Measurements from ENCODE around the gene METTL26.
"Not testable (repeated sequence)": the region's sequence is repeated elsewhere in the genome, so short reads cannot be mapped to it uniquely, and the experiment has no call there.

The METTL26 gene

DNA sequence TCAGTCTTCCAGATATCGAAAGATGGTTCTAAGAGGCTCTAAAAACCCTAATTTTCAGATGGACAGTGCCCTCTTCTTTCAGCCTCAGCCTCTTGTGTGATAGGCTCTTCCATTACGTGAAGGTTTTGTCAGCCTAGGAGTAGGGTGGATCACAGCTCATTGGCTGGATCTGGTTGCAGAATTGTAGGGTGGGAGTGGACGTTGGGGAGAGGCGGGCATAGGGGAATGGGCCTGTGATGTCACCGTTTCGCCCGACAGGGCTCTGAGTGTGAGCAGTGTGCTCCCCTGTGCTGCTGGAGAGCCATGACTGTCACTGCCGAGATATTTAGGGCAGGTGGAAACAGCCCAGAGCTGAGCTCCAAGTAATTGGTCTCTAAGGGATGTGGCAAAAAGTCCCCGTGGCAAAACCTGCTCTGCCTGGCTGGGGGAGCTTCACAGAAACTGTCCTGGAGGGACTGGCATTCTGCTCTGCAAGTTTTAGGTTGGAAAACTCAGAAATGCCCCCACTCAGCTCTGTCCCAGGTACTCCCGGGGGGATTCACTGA, 11.5 kb downstream of the METTL26 start:
- DNase-seq = no peak

- DNase-seq = no peak
Observed at GRCh38 chr16:622920-623280, 13.2 kb downstream of the METTL26 start.

DNA sequence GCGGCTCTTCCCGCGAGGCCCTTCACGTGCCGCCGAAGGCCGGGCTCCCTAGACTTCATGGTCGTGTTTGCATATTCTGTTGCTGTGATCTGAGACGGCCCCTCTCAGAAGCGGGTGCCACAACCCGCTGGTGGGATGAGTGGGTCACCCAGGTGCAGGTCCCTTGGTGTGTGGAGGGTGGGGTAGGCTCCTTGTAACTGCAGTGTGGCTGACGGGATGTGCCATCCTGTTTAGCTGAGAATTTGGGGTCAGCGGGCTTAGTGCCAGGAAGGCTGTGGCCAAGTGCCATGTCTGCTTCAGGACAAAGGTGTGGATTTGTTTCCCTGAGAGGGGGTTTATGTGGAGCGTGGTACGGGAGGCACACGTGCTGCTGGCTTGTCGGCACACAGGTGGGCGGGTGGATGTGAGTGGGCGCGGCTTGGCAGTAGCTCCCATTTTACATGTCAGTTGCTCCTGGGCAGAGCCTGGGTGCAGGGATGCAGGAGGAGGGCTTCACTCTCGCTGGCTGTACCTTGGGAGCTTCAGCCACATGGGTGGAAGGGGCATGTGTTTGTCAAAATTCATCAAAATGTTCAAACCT, 14.5 kb downstream of the METTL26 start:
- DNase-seq = peak; percentile 66

- DNase-seq = no peak
Observed at GRCh38 chr16:620700-621525, 15.2 kb downstream of the METTL26 start.

DNA sequence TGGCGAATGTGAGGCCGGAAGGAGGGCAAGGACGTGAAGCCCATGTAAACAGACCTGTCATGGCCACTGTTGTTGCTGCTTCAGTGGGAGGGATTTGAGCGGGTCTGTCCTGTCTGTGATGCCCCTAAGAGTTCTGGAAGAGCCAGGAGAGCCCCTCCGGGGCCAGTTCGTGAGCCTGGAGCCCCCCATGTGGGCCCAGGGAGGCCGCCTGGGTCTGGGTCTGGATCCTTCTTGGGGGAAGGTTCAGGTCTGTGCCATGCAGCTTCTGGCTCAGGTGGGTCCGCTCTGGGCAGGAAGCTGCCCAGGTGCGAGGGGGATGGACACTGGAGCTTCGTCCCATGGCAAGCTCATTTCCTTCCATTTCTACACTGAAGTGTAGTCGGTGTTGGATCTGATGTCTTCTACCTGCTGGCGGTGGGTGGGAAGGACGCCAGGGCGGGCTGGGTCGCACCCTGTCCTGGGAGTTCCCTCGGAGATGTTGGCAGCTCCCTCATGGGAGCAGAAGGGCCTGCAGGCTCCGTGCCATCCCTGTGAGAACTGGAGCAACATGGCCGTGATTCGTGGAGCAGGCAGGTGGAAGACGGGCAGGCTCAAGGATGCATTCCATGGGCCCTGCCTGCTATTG, 16.5 kb downstream of the METTL26 start:
- DNase-seq = no peak

- DNase-seq = no peak
Observed at GRCh38 chr16:617855-618254, 18.2 kb downstream of the METTL26 start.

GRCh38 chr16:616733-617586, 19.1 kb downstream of the METTL26 start:
- no peak for DNase-seq

DNA sequence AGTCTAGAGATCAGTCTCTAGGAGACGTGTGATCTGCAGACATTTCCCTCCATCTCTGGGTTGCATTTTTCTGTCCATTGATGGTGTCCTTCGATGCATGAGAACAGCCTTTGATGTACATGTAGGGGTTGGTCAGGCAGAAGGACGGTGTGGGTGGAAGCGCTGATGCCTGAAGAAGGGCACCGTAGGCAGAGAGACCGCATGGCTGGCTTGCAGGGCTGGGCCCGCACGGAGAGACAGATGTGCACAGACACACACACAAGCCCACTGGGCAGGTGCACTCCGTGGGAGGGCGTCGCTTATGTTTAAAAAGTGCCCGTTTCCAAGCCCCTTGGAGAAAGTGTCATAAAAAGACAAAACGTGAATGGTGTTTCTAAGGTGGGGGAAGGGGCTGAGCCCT, 21.0 kb downstream of the METTL26 start:
- no peak for DNase-seq

DNA sequence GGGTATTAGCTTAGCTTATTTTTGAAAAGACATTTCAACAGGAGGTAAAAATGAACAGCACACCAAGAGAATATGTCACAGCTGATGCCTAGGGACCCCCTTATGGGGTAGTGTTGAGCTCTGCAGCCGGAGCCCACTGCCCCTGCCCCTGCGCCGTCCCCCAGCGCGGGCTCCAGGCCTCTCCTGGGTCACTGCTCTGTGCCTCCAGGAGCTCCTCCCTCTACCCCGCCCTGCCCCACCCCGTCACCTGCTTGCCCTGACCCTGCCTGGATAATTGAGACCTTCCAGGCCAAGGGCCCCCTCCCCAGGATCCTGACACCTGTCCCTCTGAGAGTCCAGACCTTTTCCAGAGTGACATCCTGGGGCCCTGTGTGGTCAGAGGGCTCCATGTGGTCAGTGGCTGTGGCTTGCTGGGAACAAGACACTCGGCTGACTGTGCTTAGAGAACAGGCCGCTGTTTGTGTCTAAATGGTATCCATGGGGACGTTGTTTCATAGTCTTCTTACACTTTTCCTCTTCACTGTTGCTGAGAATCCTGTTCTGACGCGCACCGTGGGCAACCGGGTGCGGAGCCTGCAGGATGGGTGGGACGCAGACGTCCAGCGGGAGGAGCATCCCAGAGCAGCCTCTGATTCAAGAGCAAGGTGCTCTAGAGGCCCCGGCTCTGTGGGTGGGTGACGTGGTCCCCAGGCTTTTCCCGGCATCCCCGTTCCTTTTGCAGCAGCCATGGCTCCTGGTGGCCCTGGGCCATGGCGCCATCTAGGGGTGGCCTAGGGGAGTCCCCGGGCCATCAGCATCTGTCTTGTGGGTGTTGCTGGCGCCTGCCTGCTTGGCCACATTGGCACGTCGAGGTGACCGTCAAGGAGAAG, 25.4 kb downstream of the METTL26 start:
- DNase-seq = no peak

GRCh38 chr16:609984-610383, 26.1 kb downstream of the METTL26 start:
- DNase-seq = no peak

- DNase-seq = no peak
Observed at GRCh38 chr16:609316-609715, 26.8 kb downstream of the METTL26 start.

DNA sequence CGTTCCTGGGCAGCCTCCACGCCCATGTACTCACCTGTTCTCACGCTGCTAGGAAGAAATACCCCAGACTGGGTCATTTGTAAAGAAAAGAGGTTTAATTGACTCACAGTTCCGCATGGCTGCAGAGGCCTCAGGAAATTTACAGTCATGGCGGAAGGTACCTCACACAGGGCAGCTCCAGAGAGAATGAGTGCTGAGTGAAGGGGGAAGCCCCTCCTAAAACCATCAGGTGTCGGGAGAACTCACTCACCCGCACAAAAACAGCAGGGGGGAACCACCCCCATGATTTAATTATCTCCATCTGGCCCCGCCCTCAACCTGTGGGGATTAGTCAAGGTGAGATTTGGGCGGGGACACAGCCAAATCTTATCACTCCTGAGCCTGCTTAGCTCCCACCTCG, 28.1 kb downstream of the METTL26 start:
- DNase-seq = peak; percentile 27

- no peak for DNase-seq
Observed at GRCh38 chr16:606656-607307, 29.3 kb downstream of the METTL26 start.

- DNase-seq = no peak
Observed at GRCh38 chr16:603933-604332, 32.2 kb downstream of the METTL26 start.

DNA sequence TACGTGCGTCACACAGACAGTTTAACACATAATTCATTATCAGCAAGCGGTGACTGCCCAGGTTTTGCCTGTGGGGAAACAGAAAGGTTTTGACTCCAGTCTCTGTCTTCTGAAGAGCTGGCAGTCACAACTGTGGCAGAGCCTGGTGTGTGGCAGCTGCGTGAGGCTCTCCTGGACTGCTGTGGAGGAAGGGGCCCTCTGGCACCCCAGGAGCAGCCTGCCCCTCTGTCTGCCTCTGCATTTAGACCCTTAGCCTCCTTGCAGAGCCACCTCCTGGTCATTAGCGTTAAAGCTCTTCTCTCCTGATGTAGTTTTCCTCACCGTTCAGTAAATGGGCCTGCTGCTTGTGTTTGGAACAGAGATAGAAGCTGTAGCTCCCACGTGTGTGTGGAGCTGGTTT, 35.3 kb downstream of the METTL26 start:
- DNase-seq = no peak

DNA sequence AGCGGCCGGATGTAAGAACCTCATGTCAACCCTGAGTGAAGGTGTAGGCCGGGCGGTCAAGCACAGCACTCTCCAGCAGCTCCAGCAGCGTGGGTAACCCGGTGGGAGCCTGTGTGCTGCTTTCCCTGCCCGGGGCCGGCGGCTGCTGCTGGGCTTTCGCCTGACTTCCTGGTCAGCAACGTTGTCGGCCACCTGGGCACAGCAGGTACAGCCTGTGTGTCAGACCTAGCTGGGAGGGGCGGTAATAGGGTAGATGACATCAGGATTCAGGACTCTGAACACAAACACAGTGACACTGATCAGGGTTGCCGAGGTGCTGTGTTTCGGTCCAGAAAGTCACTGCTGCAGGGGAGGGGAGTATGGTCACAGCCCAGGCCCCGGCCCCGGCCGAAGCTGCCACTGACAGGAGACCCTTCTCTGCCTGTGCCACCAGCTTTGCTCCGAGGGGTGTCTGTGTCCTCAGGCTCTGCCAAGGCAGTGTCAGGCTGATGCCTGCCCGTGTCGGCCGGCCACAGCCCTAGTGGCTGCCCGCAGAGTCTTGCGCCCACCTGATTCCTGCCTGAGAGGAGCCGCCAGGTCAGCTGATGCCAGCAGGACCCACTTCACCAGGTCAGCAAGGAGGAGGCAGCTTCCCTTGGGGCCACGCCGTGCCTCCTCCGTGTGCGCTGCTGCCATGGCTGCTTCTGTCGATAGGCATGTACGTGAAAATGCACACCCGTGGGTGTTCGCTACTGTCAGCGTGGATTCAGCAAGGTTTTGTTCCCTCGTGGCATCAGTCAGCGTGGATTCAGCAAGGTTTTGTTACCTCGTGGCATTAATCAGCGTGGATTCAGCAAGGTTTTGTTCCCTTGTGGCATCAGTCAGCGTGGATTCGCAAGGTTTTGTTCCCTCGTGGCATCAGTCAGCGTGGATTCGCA, 37.0 kb downstream of the METTL26 start:
- DNase-seq = no peak

GRCh38 chr16:597655-598054, 38.5 kb downstream of the METTL26 start:
- DNase-seq = not testable (repeated sequence)

- no peak for DNase-seq
Observed at GRCh38 chr16:596736-597060, 39.4 kb downstream of the METTL26 start.

DNA sequence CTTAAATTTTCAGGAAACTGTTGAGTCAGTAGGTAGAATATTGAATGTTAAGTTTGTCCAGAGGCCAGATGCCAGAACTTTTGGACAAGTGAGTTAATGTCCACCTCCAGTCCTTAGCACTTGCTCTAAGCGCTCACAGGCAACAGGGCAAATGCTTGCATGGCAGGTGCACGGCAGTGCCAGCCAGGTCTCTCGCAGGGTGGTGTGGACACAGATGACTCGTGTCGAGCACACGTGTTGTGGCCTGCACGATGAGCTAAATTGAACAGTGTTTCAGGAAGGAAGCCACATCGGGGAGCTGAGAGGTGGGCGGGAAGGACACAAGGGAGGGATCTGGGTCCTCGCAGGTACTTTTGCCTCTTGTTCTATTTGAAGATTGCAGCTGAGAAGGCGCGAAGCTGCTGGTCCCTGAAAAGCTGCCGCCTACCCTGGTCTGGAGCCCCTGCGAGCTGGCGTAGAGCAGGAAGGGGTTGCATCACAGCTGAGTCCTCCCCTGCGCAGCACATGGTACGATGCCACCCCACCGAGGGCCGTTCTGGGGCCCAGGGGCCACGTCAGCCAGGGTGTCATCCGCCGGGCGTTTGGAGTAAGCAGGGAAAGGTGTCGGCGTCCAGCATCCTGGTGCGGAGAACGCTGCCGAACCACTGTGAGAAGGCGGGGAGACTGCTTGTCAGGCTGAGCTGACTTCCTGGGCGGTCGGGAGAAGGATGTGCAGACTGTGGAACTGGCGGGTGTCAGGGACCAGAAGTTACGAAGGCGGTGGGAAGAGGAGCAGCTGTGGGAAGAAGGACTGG, 40.0 kb downstream of the METTL26 start:
- DNase-seq = no peak

DNA sequence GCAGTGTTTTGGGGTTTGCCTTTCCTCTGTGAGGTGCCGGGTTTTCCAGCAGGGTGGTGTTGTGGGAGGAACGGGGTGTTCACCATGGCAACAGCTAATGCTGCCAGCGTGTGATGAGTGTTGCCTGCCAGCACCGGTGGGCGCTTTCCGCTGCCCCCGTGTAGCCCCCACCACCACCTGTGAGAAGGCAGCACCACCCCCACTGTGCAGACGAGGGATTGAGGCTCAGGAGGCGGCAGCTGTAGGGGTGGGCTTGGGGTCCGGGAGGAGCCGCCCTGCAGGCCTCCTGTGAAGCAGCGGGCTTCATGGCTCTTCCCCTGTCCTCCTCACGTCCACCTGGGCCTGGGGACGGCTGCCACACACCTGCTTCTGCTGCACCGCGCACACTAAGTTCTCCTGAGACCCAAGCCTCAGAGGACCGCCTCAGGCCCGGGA, 41.0 kb downstream of the METTL26 start:
- DNase-seq = no peak

All from DMS79 (cell line).